Mesothelial cell of epicardium (in vitro differentiated cells): ENCODE results near the gene USP6NL. TPM values are rescaled to one million over a fixed set of nuclear protein-coding genes. Genes with fewer than 3 reads are reported as not detected.

Experiments used
- DNase-seq, 2 experiments: peaks; one replicate each; pipeline ENCODE4 v3.0.0; 2021; ENCODE audit warnings: low spot score in 2 of 2; ENCODE audit not compliant: unreplicated experiment in 2 of 2
- H3K27ac Mint-ChIP-seq: 2 replicates; pipeline ENCODE4 v1.8.0; 2021; ENCODE audit warnings: mixed read lengths
- H3K27me3 Mint-ChIP-seq: 2 replicates; pipeline ENCODE4 v1.8.0; 2021; ENCODE audit warnings: low read depth, mixed read lengths
- H3K36me3 Mint-ChIP-seq: 2 replicates; pipeline ENCODE4 v1.8.0; 2021; ENCODE audit warnings: mixed read lengths
- H3K4me1 Mint-ChIP-seq: 2 replicates; pipeline ENCODE4 v1.8.0; 2021; ENCODE audit warnings: mixed read lengths
- H3K4me3 Mint-ChIP-seq: 2 replicates; pipeline ENCODE4 v1.8.0; 2021; ENCODE audit warnings: mild to moderate bottlenecking, moderate library complexity, mixed read lengths
- H3K9me3 Mint-ChIP-seq: 2 replicates; pipeline ENCODE4 v1.8.0; 2021; ENCODE audit warnings: mixed read lengths
- CTCF ChIP-seq: fragments of 200-600 bp; sonication (generic); IDR thresholded peaks from one replicate; pipeline ENCODE4 v1.5.0; 2021; ENCODE audit warnings: antibody characterized with exemption; ENCODE audit not compliant: unreplicated experiment
- total RNA-seq: library from RNA; stranded (reverse); gene quantifications from 3 replicates; pipeline ENCODE4 v1.2.1, GENCODE V29; 2021

The USP6NL gene
- total RNA-seq, 1 donor from 2014 or later: 35.8 TPM

- no peaks in the 10 kb centered on the region for H3K36me3 Mint-ChIP-seq
- peaks cover 9% of the 10 kb centered on the region for H3K27me3 Mint-ChIP-seq
- H3K4me1 Mint-ChIP-seq: peaks cover 5% of the 10 kb centered on the region
- no peak overlapping the region for H3K27ac Mint-ChIP-seq
- H3K9me3 Mint-ChIP-seq: no peaks in the 10 kb centered on the region
- DNase-seq: peak in 1 of 2 experiments; percentile 25
- TF ChIP-seq CTCF: no peak
- H3K4me3 Mint-ChIP-seq: no peak overlapping the region
Observed at GRCh38 chr10:11435581-11435981, 175.9 kb downstream of the USP6NL start.

GRCh38 chr10:11434324-11434723 is 177.1 kb downstream of the USP6NL start:
- H3K4me1 Mint-ChIP-seq: peaks cover 5% of the 10 kb centered on the region
- no peak for DNase-seq
- no peak overlapping the region for H3K4me3 Mint-ChIP-seq
- H3K9me3 Mint-ChIP-seq: peaks cover 5% of the 10 kb centered on the region
- H3K36me3 Mint-ChIP-seq: peaks cover 1% of the 10 kb centered on the region
- H3K27me3 Mint-ChIP-seq: peaks cover 5% of the 10 kb centered on the region
- no peak for TF ChIP-seq CTCF
- H3K27ac Mint-ChIP-seq: no peak overlapping the region

- H3K4me3 Mint-ChIP-seq: no peak overlapping the region
- peaks cover 1% of the 10 kb centered on the region for H3K36me3 Mint-ChIP-seq
- peaks cover 5% of the 10 kb centered on the region for H3K4me1 Mint-ChIP-seq
- no peak for DNase-seq
- H3K27me3 Mint-ChIP-seq: peaks cover 1% of the 10 kb centered on the region
- no peak for TF ChIP-seq CTCF
- peaks cover 10% of the 10 kb centered on the region for H3K9me3 Mint-ChIP-seq
- no peak overlapping the region for H3K27ac Mint-ChIP-seq
Observed at GRCh38 chr10:11433657-11434056, 177.8 kb downstream of the USP6NL start.

GRCh38 chr10:11431216-11431555 is 180.3 kb downstream of the USP6NL start:
- Mint-ChIP-seq H3K36me3 (peaks cover 1% of the 10 kb centered on the region), H3K9me3 (peaks cover 16% of the 10 kb centered on the region), H3K4me1 (peaks cover 5% of the 10 kb centered on the region), H3K27ac (no peak overlapping the region), H3K4me3 (no peak overlapping the region), H3K27me3 (peaks cover 1% of the 10 kb centered on the region)
- no peak for TF ChIP-seq CTCF
- no peak for DNase-seq

GRCh38 chr10:11430421-11431215 is 180.8 kb downstream of the USP6NL start:
- no peak for DNase-seq
- Mint-ChIP-seq H3K27me3 (peaks cover 1% of the 10 kb centered on the region), H3K27ac (no peak overlapping the region), H3K9me3 (peaks cover 16% of the 10 kb centered on the region), H3K36me3 (peaks cover 1% of the 10 kb centered on the region), H3K4me3 (no peak overlapping the region), H3K4me1 (peaks cover under 1% of the 10 kb centered on the region)
- no peak for TF ChIP-seq CTCF
